ENCODE data around the gene CLIP3. TPM values are rescaled to one million over a fixed set of nuclear protein-coding genes. Genes with fewer than 3 reads are reported as not detected.
A peak's percentile ranks its signal among the peaks of the same experiment; 100 is the strongest.
"Not testable (repeated sequence)": the region's sequence is repeated elsewhere in the genome, so short reads cannot be mapped to it uniquely, and the experiment has no call there.

The CLIP3 gene
- total and polyA plus RNA-seq, 2 experiments from 2014 or later, result 15.1 to 19.1 TPM

- not testable (repeated sequence) for H3K36me3 ChIP-seq (ENCODE audit: insufficient read depth); H3K79me2 ChIP-seq (replicated peaks; ENCODE audit: insufficient read depth); ATAC-seq; H3K36me3 Mint-ChIP-seq (ENCODE audit: low read depth); H3K27me3 ChIP-seq (ENCODE audit: insufficient read depth); H3K4me3 ChIP-seq; DNase-seq (ENCODE audit: low spot score); H3K4me2 ChIP-seq; H2AFZ ChIP-seq; H3K4me3 Mint-ChIP-seq; H3F3A ChIP-seq (replicated peaks; ENCODE audit: low read depth); H4K20me1 ChIP-seq (replicated peaks; ENCODE audit: insufficient read depth); H3K9me3 Mint-ChIP-seq; H3K27me3 Mint-ChIP-seq (ENCODE audit: insufficient read depth, low read depth, poor library complexity); H3K9me2 ChIP-seq (ENCODE audit: insufficient read depth)
- Mint-ChIP-seq H3K27ac (peak overlapping the region; percentile 42), H3K4me1 (peaks cover 13% of the 10 kb centered on the region; the same call in 2 of the 3 replicates)
- peaks cover 12% of the 10 kb centered on the region for H3K4me1 ChIP-seq (ENCODE audit: insufficient read depth)
- peak overlapping the region; percentile 81 for H3K27ac ChIP-seq (ENCODE audit: low read depth)
These were observed 8.4 kb upstream of the CLIP3 start for GRCh38 chr19:36041092-36041491.

- peaks cover 5% of the 10 kb centered on the region for H3K27me3 Mint-ChIP-seq (ENCODE audit: insufficient read depth, low read depth, poor library complexity)
- Histone ChIP-seq H3K27me3 (ENCODE audit: insufficient read depth) (no peaks in the 10 kb centered on the region), H3K36me3 (ENCODE audit: insufficient read depth) (no peaks in the 10 kb centered on the region), H3K4me1 (ENCODE audit: insufficient read depth) (peaks cover 12% of the 10 kb centered on the region), H3K4me3 (no peak overlapping the region), H3K79me2 (replicated peaks; ENCODE audit: insufficient read depth) (no peaks in the 10 kb centered on the region), H3K9me2 (ENCODE audit: insufficient read depth) (no peaks in the 10 kb centered on the region), H3F3A (replicated peaks; ENCODE audit: low read depth) (0 out of 2 replicates have a peak, but pooled peaks cover 3% of the 10 kb centered on the region), H2AFZ (no peak overlapping the region), H4K20me1 (replicated peaks; ENCODE audit: insufficient read depth) (peaks cover 5% of the 10 kb centered on the region; the same call in 1 of the 2 replicates), H3K27ac (ENCODE audit: low read depth) (no peak overlapping the region), H3K4me2 (no peak overlapping the region)
- H3K4me1 Mint-ChIP-seq, result peaks cover 13% of the 10 kb centered on the region; the same call in 2 of the 3 replicates
- H3K4me3 Mint-ChIP-seq, result no peak overlapping the region
- DNase-seq (ENCODE audit: low spot score), result no peak
- 0 out of 3 replicates have a peak, but pooled peaks cover 3% of the 10 kb centered on the region for H3K36me3 Mint-ChIP-seq (ENCODE audit: low read depth)
- ATAC-seq, result no peak
- no peaks in the 10 kb centered on the region for H3K9me3 Mint-ChIP-seq
- TF ChIP-seq ZNF331 (CRISPR knock-in tag; IDR thresholded peaks at IDR 0.05; ENCODE audit: low read depth), result no peak
- TF ChIP-seq ZNF462 (CRISPR knock-in tag; IDR thresholded peaks at IDR 0.05), result no peak
- no peak for TF ChIP-seq CREB1 (CRISPR knock-in tag; IDR thresholded peaks at IDR 0.05; ENCODE audit: low read depth)
- no peak for TF ChIP-seq CTCF (conservative IDR thresholded peaks at IDR 0.05; ENCODE audit: low read depth in 2 of 2)
- no peak for TF ChIP-seq EZH2phosphoT487 (IDR thresholded peaks at IDR 0.05; ENCODE audit: unreplicated experiment)
- TF ChIP-seq ZNF114 (CRISPR knock-in tag; IDR thresholded peaks at IDR 0.05), result no peak
- TF ChIP-seq STAT1 (IDR thresholded peaks at IDR 0.05; ENCODE audit: unreplicated experiment), result no peak
- TF ChIP-seq ETS1 (IDR thresholded peaks at IDR 0.05), result no peak
- no peak for TF ChIP-seq NANOG (IDR thresholded peaks at IDR 0.05; ENCODE audit: borderline replicate concordance)
- no peak for TF ChIP-seq POLR2AphosphoS5 (IDR thresholded peaks at IDR 0.05; ENCODE audit: low read depth)
- no peak overlapping the region for H3K27ac Mint-ChIP-seq
These were observed 7.8 kb upstream of the CLIP3 start for GRCh38 chr19:36040495-36040894.
